Spleen (tissue), 7 donors: ENCODE results near the gene TAOK1.

ENCODE experiments used
- POLR2A ChIP-seq, 3 donors: fragments of 450-650 bp; IDR thresholded peaks; one replicate each; pipeline ENCODE4 v1.5.1; 2017; ENCODE audit warnings: antibody characterized with exemption in 3 of 3, mild to moderate bottlenecking in 1 of 3
- TF ChIP-seq, protein P1 (sequence below), 11 experiments: fragments of 200-600 bp in 7 of 11; fragments of 450-650 bp in 4 of 11; sonication (generic) in 4 of 11; IDR thresholded peaks in 8 of 11; conservative IDR thresholded peaks in 3 of 11; 1 replicate in 7 of 11; 2 replicates in 4 of 11; pipeline versions ENCODE4 v1.4.0 to v1.8.0; 2016 to 2021; ENCODE audit warnings: antibody characterized with exemption in 11 of 11, inconsistent platforms in 4 of 11, mild to moderate bottlenecking in 1 of 11
- donor health status: DM: no; HTN: no; CAD: no; lungs with moderate emphysema.
- donor health status: DM: no; HTN: no; CAD: no.
- donor health status: DM: no; HTN: no; CAD: no.

GRCh38 chr17:29582772-29583171 is 192.6 kb downstream of the TAOK1 start:
- TF ChIP-seq, protein P1, sequence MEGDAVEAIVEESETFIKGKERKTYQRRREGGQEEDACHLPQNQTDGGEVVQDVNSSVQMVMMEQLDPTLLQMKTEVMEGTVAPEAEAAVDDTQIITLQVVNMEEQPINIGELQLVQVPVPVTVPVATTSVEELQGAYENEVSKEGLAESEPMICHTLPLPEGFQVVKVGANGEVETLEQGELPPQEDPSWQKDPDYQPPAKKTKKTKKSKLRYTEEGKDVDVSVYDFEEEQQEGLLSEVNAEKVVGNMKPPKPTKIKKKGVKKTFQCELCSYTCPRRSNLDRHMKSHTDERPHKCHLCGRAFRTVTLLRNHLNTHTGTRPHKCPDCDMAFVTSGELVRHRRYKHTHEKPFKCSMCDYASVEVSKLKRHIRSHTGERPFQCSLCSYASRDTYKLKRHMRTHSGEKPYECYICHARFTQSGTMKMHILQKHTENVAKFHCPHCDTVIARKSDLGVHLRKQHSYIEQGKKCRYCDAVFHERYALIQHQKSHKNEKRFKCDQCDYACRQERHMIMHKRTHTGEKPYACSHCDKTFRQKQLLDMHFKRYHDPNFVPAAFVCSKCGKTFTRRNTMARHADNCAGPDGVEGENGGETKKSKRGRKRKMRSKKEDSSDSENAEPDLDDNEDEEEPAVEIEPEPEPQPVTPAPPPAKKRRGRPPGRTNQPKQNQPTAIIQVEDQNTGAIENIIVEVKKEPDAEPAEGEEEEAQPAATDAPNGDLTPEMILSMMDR (IDR thresholded peaks at IDR 0.05 in 8 of 11, conservative IDR thresholded peaks at IDR 0.05 in 3 of 11), result no peak
- TF ChIP-seq POLR2A (IDR thresholded peaks at IDR 0.05), result no peak
